Panc1 (cell line): ENCODE data around the gene RIPOR2. TPM values are rescaled to one million over a fixed set of nuclear protein-coding genes. Genes with fewer than 3 reads are reported as not detected.

Experiments
- ATAC-seq: fragments of 200-7000 bp; cut with Tn5 transposase; 2 replicates; pipeline ENCODE4 v1.9.1; 2020; ENCODE audit warnings: mild to moderate bottlenecking, moderate library complexity
- BruUV-seq: library from RNA; stranded (reverse); fragments of 400-500 nt; replicated peaks from 2 replicates; lab custom pipeline; 2021; lab: Mats Ljungman, UMichigan
- CTCF ChIA-PET: fragments of 300-600 bp; sonication (Branson Sonifier 250); formaldehyde crosslinking; loops from one replicate; lab custom pipeline; 2022; ENCODE audit warnings: antibody characterized with exemption; lab: Charles Lee
- POLR2A ChIA-PET: fragments of 300-600 bp; sonication (Branson Sonifier 250); formaldehyde crosslinking; loops from one replicate; lab custom pipeline; 2022; ENCODE audit warnings: antibody characterized with exemption; lab: Charles Lee
- DNase-seq: peaks from one replicate; pipeline ENCODE4 v3.0.0-alpha.2; 2010; ENCODE audit warnings: low read depth, low spot score
- H3K27ac ChIP-seq: 2 replicates; pipeline ENCODE4 v1.5.1; 2011; ENCODE audit warnings: mild to moderate bottlenecking, low read length, inconsistent platforms
- H3K27me3 ChIP-seq: fragments of 200-500 bp; sonication (Bioruptor generic); 2 replicates; pipeline ENCODE4 v1.6.0; 2014; ENCODE audit warnings: low read length, inconsistent platforms; ENCODE audit not compliant: control insufficient read depth, insufficient read depth
- H3K36me3 ChIP-seq: fragments of 200-500 bp; sonication (Bioruptor generic); 2 replicates; pipeline ENCODE4 v1.5.1; 2014; ENCODE audit warnings: inconsistent platforms, mild to moderate bottlenecking, low read length, moderate library complexity; ENCODE audit not compliant: control insufficient read depth, insufficient read depth
- H3K4me1 ChIP-seq: 2 replicates; pipeline ENCODE4 v1.5.1; 2011; ENCODE audit warnings: inconsistent platforms, mild to moderate bottlenecking, low read length, moderate library complexity; ENCODE audit not compliant: control insufficient read depth, insufficient read depth
- H3K4me3 ChIP-seq, 2 experiments: 2 replicates each; pipeline ENCODE4 v1.5.1; 2011 to 2012; ENCODE audit warnings: low read depth in 2 of 2, low read length in 2 of 2, mild to moderate bottlenecking in 2 of 2, inconsistent platforms in 1 of 2, moderate library complexity in 1 of 2
- H3K9me3 ChIP-seq: fragments of 200-500 bp; sonication (Bioruptor generic); 2 replicates; pipeline ENCODE4 v1.5.1; 2014; ENCODE audit warnings: low read depth, mild to moderate bottlenecking, inconsistent platforms, low read length, moderate library complexity; ENCODE audit not compliant: control insufficient read depth, insufficient read depth
- CTCF ChIP-seq: fragments of 450-650 bp; IDR thresholded peaks from 2 replicates; pipeline ENCODE4 v1.5.1; 2017; ENCODE audit warnings: mild to moderate bottlenecking
- POLR2AphosphoS5 ChIP-seq: IDR thresholded peaks from 2 replicates; pipeline ENCODE4 v1.6.1; 2012; ENCODE audit warnings: mild to moderate bottlenecking, low read depth, low read length, moderate library complexity
- REST ChIP-seq, 2 experiments: IDR thresholded peaks; 2 replicates each; pipeline ENCODE4 v1.6.1; 2011 to 2012; ENCODE audit warnings: low read depth in 2 of 2, control low read depth in 1 of 2, low read length in 1 of 2, mild to moderate bottlenecking in 1 of 2, moderate library complexity in 1 of 2; ENCODE audit not compliant: insufficient read depth in 1 of 2
- SIN3A ChIP-seq: IDR thresholded peaks from 2 replicates; pipeline ENCODE4 v1.6.1; 2012; ENCODE audit warnings: low read depth, mild to moderate bottlenecking, low read length, moderate library complexity, borderline replicate concordance; ENCODE audit not compliant: insufficient read depth
- TCF7L2 ChIP-seq: IDR thresholded peaks from 2 replicates; pipeline ENCODE4 v1.6.1; 2011; ENCODE audit warnings: mild to moderate bottlenecking, low read depth, low read length, inconsistent platforms
- in situ Hi-C: cut with HindIII; loops from 2 replicates; pipeline ENCODE4 v1.10.0; 2016; ENCODE audit warnings: low sequenced_read_pairs, low pct_unique_long_range_greater_than_20kb
- intact Hi-C: fragments of 100-400 bp; cut with micrococcal nuclease; formaldehyde crosslinking; loops from one replicate; pipeline ENCODE4 v1.10.0; 2022; ENCODE audit not compliant: unreplicated experiment
- total RNA-seq: library from RNA; stranded (reverse); gene quantifications from one replicate; pipeline ENCODE4 v1.2.1, GENCODE V29; 2021; ENCODE audit not compliant: unreplicated experiment

RIPOR2 gene
- total RNA-seq, 1 experiment from 2014 or later, result 0.54 TPM

GRCh38 chr6:24882295-24882694 lies 53.5 kb downstream of the RIPOR2 start:
- Histone ChIP-seq H3K4me1 (no peaks in the 10 kb centered on the region), H3K27ac (no peak overlapping the region), H3K4me3 (no peak overlapping the region), H3K27me3 (no peaks in the 10 kb centered on the region; the same call in none of the 2 replicates), H3K36me3 (no peaks in the 10 kb centered on the region), H3K9me3 (no peaks in the 10 kb centered on the region)
- POLR2A ChIA-PET, result no interaction called here
- BruUV-seq, result no TSS peak
- TF ChIP-seq SIN3A (no peak), TCF7L2 (no peak), POLR2AphosphoS5 (no peak), REST (IDR thresholded peaks at IDR 0.05; ENCODE audit: insufficient read depth in 1 of 2, low read depth in 2 of 2, low read length in 1 of 2) (no peak)
- DNase-seq (no peak), ATAC-seq (no peak)
- intact Hi-C loops (no loop called here), in situ Hi-C loops (no loop called here)
- CTCF ChIA-PET, result no interaction called here

- intact Hi-C loops (no loop called here), in situ Hi-C loops (no loop called here)
- no peak overlapping the region for H3K4me3 ChIP-seq
- H3K27me3 ChIP-seq, result no peaks in the 10 kb centered on the region; the same call in 1 of the 2 replicates
- ChIA-PET CTCF (no interaction called here), POLR2A (no interaction called here)
- TF ChIP-seq REST (IDR thresholded peaks at IDR 0.05; ENCODE audit: insufficient read depth in 1 of 2, low read depth in 2 of 2, low read length in 1 of 2), result no peak
- no peak for TF ChIP-seq CTCF
- no peak for TF ChIP-seq TCF7L2
- TF ChIP-seq POLR2AphosphoS5, result no peak
- no peak for TF ChIP-seq SIN3A
- no peak overlapping the region for H3K27ac ChIP-seq
- no peaks in the 10 kb centered on the region for H3K36me3 ChIP-seq
- DNase-seq, result no peak
- BruUV-seq, result no TSS peak
- H3K9me3 ChIP-seq, result no peaks in the 10 kb centered on the region
- H3K4me1 ChIP-seq, result no peaks in the 10 kb centered on the region
- ATAC-seq, result no peak
Observed at GRCh38 chr6:24881376-24881775, 54.4 kb downstream of the RIPOR2 start.
